GM12878 (cell line): ENCODE data around the gene UVRAG. TPM values are rescaled to one million over a fixed set of nuclear protein-coding genes. Genes with fewer than 3 reads are reported as not detected.

Source experiments
- ATAC-seq: fragments of 200-7000 bp; cut with Tn5 transposase; 3 replicates; pipeline ENCODE4 v1.9.1; 2020; ENCODE audit warnings: mild to moderate bottlenecking, moderate library complexity
- BruUV-seq: library from RNA; stranded (reverse); fragments of 400-500 nt; replicated peaks from 2 replicates; lab custom pipeline; 2021; lab: Mats Ljungman, UMichigan
- CTCF ChIA-PET: fragments of 300-600 bp; sonication (Branson Sonifier 250); formaldehyde crosslinking; extraction: SDS; loops from one replicate; lab custom pipeline; 2021; ENCODE audit warnings: inconsistent platforms; lab: Yijun Ruan, JAX
- POLR2A ChIA-PET: fragments of 350-600 bp; formaldehyde crosslinking; extraction: SDS; loops from one replicate; lab custom pipeline; 2021; ENCODE audit warnings: inconsistent platforms; lab: Charles Lee
- RAD21 ChIA-PET: fragments of 300-600 bp; sonication (Branson Sonifier 250); formaldehyde crosslinking; loops from one replicate; lab custom pipeline; 2023; ENCODE audit warnings: antibody characterized with exemption; ENCODE audit not compliant: unreplicated experiment; lab: Charles Lee
- SMC1A ChIA-PET: fragments of 300-600 bp; sonication (Branson Sonifier 250); formaldehyde crosslinking; loops from one replicate; lab custom pipeline; 2023; ENCODE audit not compliant: unreplicated experiment, uncharacterized antibody; lab: Charles Lee
- DNase-seq: peaks from one replicate; pipeline ENCODE4 v3.0.0-alpha.2; 2011; ENCODE audit warnings: low read depth, low spot score
- FAIRE-seq: peaks from 3 replicates; lab custom pipeline; 2011; peaks lifted over from hg19 to GRCh38; lab: Jason Lieb, UNC
- H2AFZ ChIP-seq: 2 replicates; pipeline ENCODE4 v1.6.0; 2011; ENCODE audit warnings: low read depth, low read length, control low read depth; ENCODE audit not compliant: control insufficient read depth
- H3K27ac ChIP-seq: 2 replicates; pipeline ENCODE4 v1.5.1; 2011; ENCODE audit warnings: control low read depth; ENCODE audit not compliant: control insufficient read depth, insufficient read depth
- H3K27me3 ChIP-seq, 2 experiments: replicated peaks in 1 of 2; 2 replicates each; pipeline versions ENCODE4 v1.6.0 to v1.6.1; 2011; ENCODE audit warnings: low read length in 1 of 2; ENCODE audit not compliant: control insufficient read depth in 2 of 2, insufficient read depth in 2 of 2
- H3K36me3 ChIP-seq, 2 experiments: 2 replicates each; pipeline ENCODE4 v1.5.1; 2011; ENCODE audit warnings: low read length in 1 of 2; ENCODE audit not compliant: control insufficient read depth in 2 of 2, insufficient read depth in 2 of 2
- H3K4me1 ChIP-seq: 2 replicates; pipeline ENCODE4 v1.6.1; 2011; ENCODE audit warnings: mild to moderate bottlenecking, low read length, moderate library complexity, mixed read lengths; ENCODE audit not compliant: control insufficient read depth, insufficient read depth
- H3K4me2 ChIP-seq: 2 replicates; pipeline ENCODE4 v1.6.0; 2011; ENCODE audit warnings: control low read depth; ENCODE audit not compliant: control insufficient read depth, insufficient read depth
- H3K4me3 ChIP-seq: fragments of 200-600 bp; sonication (generic); 2 replicates; pipeline ENCODE4 v1.5.1; 2016
- H3K79me2 ChIP-seq: 2 replicates; pipeline ENCODE4 v1.6.0; 2011; ENCODE audit warnings: low read length; ENCODE audit not compliant: control insufficient read depth, insufficient read depth
- H3K9ac ChIP-seq: 2 replicates; pipeline ENCODE4 v1.8.0; 2011; ENCODE audit warnings: low read length, control low read depth, mixed read lengths; ENCODE audit not compliant: control insufficient read depth, insufficient read depth
- H3K9me3 ChIP-seq: replicated peaks from 3 replicates; pipeline ENCODE4 v1.5.1; 2011; ENCODE audit warnings: mild to moderate bottlenecking, low read length; ENCODE audit not compliant: control insufficient read depth, insufficient read depth
- H4K20me1 ChIP-seq: 2 replicates; pipeline ENCODE4 v1.6.0; 2011; ENCODE audit not compliant: control insufficient read depth, insufficient read depth
- NFYB ChIP-seq: IDR thresholded peaks from 2 replicates; pipeline ENCODE4 v1.6.1; 2011; ENCODE audit warnings: low read depth, mild to moderate bottlenecking, low read length, improper control_type of control experiment, moderate library complexity; ENCODE audit not compliant: insufficient read depth
- NR2F1 ChIP-seq: fragments of 450-650 bp; conservative IDR thresholded peaks from 2 replicates; pipeline ENCODE4 v1.6.1; 2017; ENCODE audit warnings: mild to moderate bottlenecking
- RELA ChIP-seq: fragments of 450-650 bp; IDR thresholded peaks from 2 replicates; pipeline ENCODE4 v1.8.0; 2014; ENCODE audit warnings: borderline replicate concordance; ENCODE audit not compliant: partially characterized antibody
- STAT3 ChIP-seq: IDR thresholded peaks from 2 replicates; pipeline ENCODE4 v1.6.1; 2011; ENCODE audit warnings: low read depth, low read length, improper control_type of control experiment
- ZNF274 ChIP-seq: IDR thresholded peaks from one replicate; pipeline ENCODE4 v1.8.0; 2011; ENCODE audit not compliant: insufficient read length, insufficient read depth
- WGBS: methylation state at CpG from one replicate; pipeline ENCODE4 v1.1.6; 2016; ENCODE audit warnings: low lambda C conversion rate; ENCODE audit not compliant: insufficient replicate concordance, insufficient coverage; ENCODE audit errors: missing lambda C conversion rate; 5-methylcytosine and 5-hydroxymethylcytosine counted together
- in situ Hi-C: fragments of 300-500 bp; cut with MboI; formaldehyde crosslinking; loops from 9 replicates; pipeline ENCODE4 v1.14.3; 2018; ENCODE audit warnings: mixed read lengths
- intact Hi-C: fragments of 100-400 bp; cut with micrococcal nuclease; formaldehyde crosslinking; loops from one replicate; pipeline ENCODE4 v1.14.2; 2022; ENCODE audit not compliant: unreplicated experiment
- polyA plus RNA-seq, 11 experiments: library from polyadenylated mRNA; depleted of rRNA in 4 of 11; unstranded in 6 of 11; stranded (reverse) in 5 of 11; fragments of >200 nt; fragmentation: Nextera tagmentation in 4 of 11; fragmentation: Illumina TruSeq in 1 of 11; extraction: Ambion mirVana in 4 of 11; extraction: Trizol in 1 of 11; gene quantifications; 1 replicate in 1 of 11; 2 replicates in 10 of 11; pipeline versions ENCODE4 v1.2.1 to v1.2.3, GENCODE V29; 2011 to 2016; ENCODE audit warnings: inconsistent platforms in 2 of 11, missing spikeins in 2 of 11, low read depth in 1 of 11
- total RNA-seq, 4 experiments: library from RNA; depleted of rRNA in 3 of 4; stranded (reverse); fragments of >200 nt in 3 of 4; fragmentation: Illumina TruSeq in 1 of 4; extraction: Trizol in 1 of 4; gene quantifications; 2 replicates each; pipeline versions ENCODE4 v1.2.1 to v1.2.3, GENCODE V29; 2013 to 2021
- TF ChIP-seq, protein P1 (sequence below): fragments of 150-350 bp; IDR thresholded peaks from 2 replicates; pipeline ENCODE4 v1.6.1; 2016; ENCODE audit warnings: low read depth, low read length
- TF ChIP-seq, protein P2 (sequence below): fragments of 450-650 bp; IDR thresholded peaks from 2 replicates; pipeline ENCODE4 v1.6.1; 2014; ENCODE audit warnings: mild to moderate bottlenecking

The UVRAG gene
- total and polyA plus RNA-seq, 10 of the 15 experiments (the other 5 are each of a cell fraction or from before 2014, with no cell fraction given): 7.0 to 43.4 (median 37.0) TPM

DNA sequence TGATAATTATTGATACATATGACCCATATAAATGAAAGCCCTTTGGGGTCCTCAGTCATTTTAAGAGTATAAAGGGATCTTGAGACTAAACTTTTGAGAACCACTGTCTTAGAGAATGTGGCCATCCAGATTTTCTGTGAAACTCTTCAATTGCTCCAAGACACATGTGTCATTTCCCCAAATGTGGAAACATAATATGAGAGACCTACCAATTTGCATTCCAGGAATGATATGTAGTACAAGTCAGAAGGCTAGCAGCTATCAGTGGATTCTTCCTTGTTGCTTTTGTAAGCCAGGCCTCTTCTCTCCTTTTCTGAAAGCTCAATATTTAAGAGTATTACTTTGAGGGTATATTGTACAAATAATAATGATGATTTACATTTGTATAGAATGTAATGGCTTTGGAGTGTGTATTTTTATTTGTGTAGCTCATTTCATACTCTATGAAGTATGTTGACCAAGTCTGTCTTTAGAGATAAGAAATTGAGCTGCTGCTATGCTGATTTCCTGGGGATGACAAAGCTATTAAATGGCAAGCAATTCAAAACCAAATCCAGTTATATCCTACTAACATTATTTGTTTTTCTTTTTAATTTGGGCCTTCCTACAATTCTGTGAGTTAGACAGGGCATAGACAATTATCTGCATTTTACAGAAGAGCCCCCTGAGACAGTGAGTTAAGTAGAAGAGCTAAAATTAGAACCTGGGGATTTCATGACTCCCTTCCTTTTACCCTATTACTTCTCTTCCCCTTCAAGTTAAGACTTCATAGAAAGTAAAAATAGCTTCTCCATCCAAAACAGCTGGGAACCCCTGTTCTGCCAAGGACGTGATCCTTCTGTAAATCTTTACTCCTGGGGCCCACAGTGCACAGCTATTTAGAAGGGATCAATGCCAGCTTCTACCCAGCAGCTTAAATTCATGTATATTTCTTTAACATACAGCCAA, 259.4 kb downstream of the UVRAG start:
- H3K27ac ChIP-seq: no peak overlapping the region
- no peak overlapping the region for H2AFZ ChIP-seq
- intact Hi-C loops: no loop called here
- RAD21 ChIA-PET: interaction anchor here (0.8 to 2.6 kb wide), 6 partner anchors 78 to 250 kb away, joined by 3 to 9 read pairs (median 5); no protein-coding TSS in a partner anchor
- no peaks in the 10 kb centered on the region for H3K27me3 ChIP-seq
- TF ChIP-seq, protein P1, sequence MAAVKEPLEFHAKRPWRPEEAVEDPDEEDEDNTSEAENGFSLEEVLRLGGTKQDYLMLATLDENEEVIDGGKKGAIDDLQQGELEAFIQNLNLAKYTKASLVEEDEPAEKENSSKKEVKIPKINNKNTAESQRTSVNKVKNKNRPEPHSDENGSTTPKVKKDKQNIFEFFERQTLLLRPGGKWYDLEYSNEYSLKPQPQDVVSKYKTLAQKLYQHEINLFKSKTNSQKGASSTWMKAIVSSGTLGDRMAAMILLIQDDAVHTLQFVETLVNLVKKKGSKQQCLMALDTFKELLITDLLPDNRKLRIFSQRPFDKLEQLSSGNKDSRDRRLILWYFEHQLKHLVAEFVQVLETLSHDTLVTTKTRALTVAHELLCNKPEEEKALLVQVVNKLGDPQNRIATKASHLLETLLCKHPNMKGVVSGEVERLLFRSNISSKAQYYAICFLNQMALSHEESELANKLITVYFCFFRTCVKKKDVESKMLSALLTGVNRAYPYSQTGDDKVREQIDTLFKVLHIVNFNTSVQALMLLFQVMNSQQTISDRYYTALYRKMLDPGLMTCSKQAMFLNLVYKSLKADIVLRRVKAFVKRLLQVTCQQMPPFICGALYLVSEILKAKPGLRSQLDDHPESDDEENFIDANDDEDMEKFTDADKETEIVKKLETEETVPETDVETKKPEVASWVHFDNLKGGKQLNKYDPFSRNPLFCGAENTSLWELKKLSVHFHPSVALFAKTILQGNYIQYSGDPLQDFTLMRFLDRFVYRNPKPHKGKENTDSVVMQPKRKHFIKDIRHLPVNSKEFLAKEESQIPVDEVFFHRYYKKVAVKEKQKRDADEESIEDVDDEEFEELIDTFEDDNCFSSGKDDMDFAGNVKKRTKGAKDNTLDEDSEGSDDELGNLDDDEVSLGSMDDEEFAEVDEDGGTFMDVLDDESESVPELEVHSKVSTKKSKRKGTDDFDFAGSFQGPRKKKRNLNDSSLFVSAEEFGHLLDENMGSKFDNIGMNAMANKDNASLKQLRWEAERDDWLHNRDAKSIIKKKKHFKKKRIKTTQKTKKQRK: no peak
- no peak for TF ChIP-seq STAT3
- no peak for TF ChIP-seq ZNF274
- TF ChIP-seq NR2F1: no peak
- TF ChIP-seq RELA: no peak
- TF ChIP-seq, protein P2, sequence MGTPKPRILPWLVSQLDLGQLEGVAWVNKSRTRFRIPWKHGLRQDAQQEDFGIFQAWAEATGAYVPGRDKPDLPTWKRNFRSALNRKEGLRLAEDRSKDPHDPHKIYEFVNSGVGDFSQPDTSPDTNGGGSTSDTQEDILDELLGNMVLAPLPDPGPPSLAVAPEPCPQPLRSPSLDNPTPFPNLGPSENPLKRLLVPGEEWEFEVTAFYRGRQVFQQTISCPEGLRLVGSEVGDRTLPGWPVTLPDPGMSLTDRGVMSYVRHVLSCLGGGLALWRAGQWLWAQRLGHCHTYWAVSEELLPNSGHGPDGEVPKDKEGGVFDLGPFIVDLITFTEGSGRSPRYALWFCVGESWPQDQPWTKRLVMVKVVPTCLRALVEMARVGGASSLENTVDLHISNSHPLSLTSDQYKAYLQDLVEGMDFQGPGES: no peak
- no peak for TF ChIP-seq NFYB
- TF ChIP-seq, all 136 proteins: peak for 0
- ATAC-seq (no peak), FAIRE-seq (no peak), DNase-seq (no peak)
- Histone ChIP-seq H3K9me3 (peaks cover 1% of the 10 kb centered on the region; the same call in 1 of the 3 replicates), H4K20me1 (no peaks in the 10 kb centered on the region), H3K36me3 (peaks cover 0 to 13% of the 10 kb centered on the region in 2 experiments; a peak in 3 of 4 replicates), H3K4me2 (no peak overlapping the region), H3K79me2 (no peaks in the 10 kb centered on the region; the same call in 1 of the 2 replicates), H3K4me3 (no peak overlapping the region), H3K9ac (no peak overlapping the region), H3K4me1 (no peaks in the 10 kb centered on the region; the same call in 1 of the 2 replicates)
- ChIA-PET CTCF (interaction anchor here (0.9 to 2.0 kb wide), 8 partner anchors 11 to 369 kb away, joined by 3 to 9 read pairs (median 4); no protein-coding TSS in a partner anchor), POLR2A (interaction anchor here (0.7 to 1.0 kb wide), 3 partner anchors 24 to 262 kb away, joined by 3 read pairs; no protein-coding TSS in a partner anchor), SMC1A (interaction anchor here (0.7 to 2.8 kb wide), 18 partner anchors 9 to 201 kb away, joined by 3 to 9 read pairs (median 3); no protein-coding TSS in a partner anchor)
- BruUV-seq: no TSS peak
- in situ Hi-C loops: no loop called here
- WGBS: 56% methylated on average over 1 of the region's 1 CpG
